Motor neuron (in vitro differentiated cells): ENCODE data around the gene PIAS4. TPM values are rescaled to one million over a fixed set of nuclear protein-coding genes. Genes with fewer than 3 reads are reported as not detected.

Experiments used
- ATAC-seq, 8 experiments: fragments of 200-7000 bp; cut with Tn5 transposase; replicated peaks in 6 of 8; 2 replicates each; pipeline ENCODE4 v1.8.0; 2021; ENCODE audit warnings: mild to moderate bottlenecking in 8 of 8, moderate library complexity in 8 of 8
- H3K27ac ChIP-seq, 2 donors: fragments of 250-450 bp; sonication (Bioruptor Pico); 2 replicates each; pipeline ENCODE4 v1.9.0; 2021; ENCODE audit warnings: antibody characterized with exemption in 2 of 2, mild to moderate bottlenecking in 2 of 2, moderate library complexity in 1 of 2
- H3K4me1 ChIP-seq, 2 donors: fragments of 250-450 bp; sonication (Bioruptor Pico); replicated peaks in 1 of 2; 2 replicates each; pipeline ENCODE4 v1.6.1; 2021; ENCODE audit warnings: antibody characterized with exemption in 2 of 2, mild to moderate bottlenecking in 2 of 2, moderate library complexity in 1 of 2
- H3K4me3 ChIP-seq, 5 donors: fragments of 250-450 bp; sonication (Bioruptor Pico); 2 replicates each; pipeline ENCODE4 v1.9.0; 2021; ENCODE audit warnings: antibody characterized with exemption in 5 of 5, mild to moderate bottlenecking in 5 of 5, moderate library complexity in 4 of 5
- WGBS, 10 experiments: fragments of 450-650 bp; shearing (Covaris generic); methylation state at CpG; one replicate each; pipeline ENCODE4 v1.0.0; 2022; 5-methylcytosine and 5-hydroxymethylcytosine counted together
- in situ Hi-C, 9 experiments: fragments of 400-800 bp; cut with MboI; loops; one replicate each; pipeline ENCODE4 v1.15.0; 2021; ENCODE audit warnings: low sequenced_read_pairs in 9 of 9, low pct_unique_long_range_greater_than_20kb in 2 of 9; ENCODE audit not compliant: unreplicated experiment in 9 of 9
- total RNA-seq, 8 experiments: library from RNA; unstranded; fragments of 300-600 nt; gene quantifications; 2 replicates each; pipeline versions ENCODE4 v1.2.3 to v1.2.4, GENCODE V29; 2022

PIAS4 gene
- total RNA-seq, 8 experiments from 2014 or later = 11.6 to 31.8 (median 22.6) TPM

GRCh38 chr19:4046946-4047683 is 39.6 kb downstream of the PIAS4 start:
- WGBS, 10 experiments = 94 to 100% (median 100%) methylated on average over 1 to 3 of the region's 33 CpGs; no CpG with 5 or more reads in 7 of the 10 experiments
- no peak for ATAC-seq
- Histone ChIP-seq H3K4me1 (peaks cover 3 to 5% of the 10 kb centered on the region in 2 donors), H3K27ac (no peak overlapping the region), H3K4me3 (no peak overlapping the region)
- in situ Hi-C loops = no loop called here

DNA sequence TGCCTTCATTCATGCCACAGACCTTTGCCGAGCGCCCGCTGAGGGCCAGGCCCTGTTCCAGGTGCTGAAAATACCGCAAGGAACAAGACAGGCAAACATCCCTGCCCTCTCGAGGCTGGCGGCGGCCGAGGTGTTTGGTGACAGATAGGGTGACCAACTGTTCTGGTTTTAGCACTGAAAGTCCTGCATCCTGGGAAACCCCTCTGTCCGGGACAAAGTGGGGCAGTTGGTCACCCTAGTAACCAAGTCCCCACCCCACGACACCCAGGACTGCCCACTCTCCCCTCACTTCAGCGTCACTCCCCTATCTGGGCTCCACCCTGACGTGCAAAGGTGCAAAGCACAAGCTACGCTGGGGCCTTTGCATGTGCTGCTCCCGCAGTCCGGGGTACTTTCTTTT is 41.9 kb downstream of the PIAS4 start:
- in situ Hi-C loops = no loop called here
- WGBS, 10 experiments = 60 to 100% (median 84%) methylated on average over 1 to 5 of the region's 15 CpGs; no CpG with 5 or more reads in 5 of the 10 experiments
- ATAC-seq = no peak
- Histone ChIP-seq H3K27ac (no peak overlapping the region), H3K4me1 (peaks cover 5 to 6% of the 10 kb centered on the region in 2 donors), H3K4me3 (no peak overlapping the region)

DNA sequence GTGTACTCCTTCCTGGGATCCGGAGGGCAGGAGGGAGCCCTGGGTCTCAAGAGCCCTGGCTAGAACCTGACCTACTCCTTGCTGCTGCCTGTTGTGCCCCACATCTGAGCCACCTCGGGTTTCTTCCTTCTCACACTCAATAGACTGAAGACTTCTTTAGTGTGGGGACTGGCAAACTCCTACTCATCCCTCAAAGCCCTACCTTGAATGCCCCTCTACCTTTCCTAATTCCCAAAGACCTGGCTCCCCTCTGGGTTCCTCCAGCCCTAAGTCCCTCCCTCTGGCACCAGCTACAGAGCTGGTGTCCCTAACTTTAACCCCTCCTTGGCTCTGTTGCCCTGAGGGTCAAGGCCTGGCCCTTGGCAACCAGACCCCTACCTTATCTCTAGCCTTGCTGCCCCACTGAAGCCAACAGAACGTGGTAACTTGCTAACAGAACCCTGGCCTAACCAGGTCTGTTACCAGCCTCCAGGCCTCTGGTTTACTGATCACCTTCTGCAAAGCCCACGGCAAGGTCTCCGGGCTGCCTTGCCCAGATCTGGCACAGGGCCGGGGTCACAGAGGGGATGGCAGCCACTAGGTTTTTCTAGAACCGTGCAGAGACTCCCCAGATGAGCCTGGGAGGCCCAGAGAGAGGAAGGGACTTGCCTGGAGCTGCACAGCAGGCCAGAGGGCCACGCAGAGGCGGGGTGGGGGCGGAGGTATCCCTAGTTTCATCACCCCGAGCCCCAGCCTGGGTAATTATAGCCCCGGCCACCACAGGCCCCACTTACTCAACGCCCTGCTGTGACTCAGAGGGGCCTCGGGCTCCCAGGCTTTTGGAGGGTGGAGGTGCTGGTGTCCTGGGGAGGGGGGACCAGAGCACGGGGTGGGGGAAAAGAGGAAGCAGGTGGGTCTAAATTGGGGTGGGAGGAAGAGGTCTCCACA is 43.9 kb downstream of the PIAS4 start:
- in situ Hi-C loops = no loop called here
- H3K4me3 ChIP-seq = no peak overlapping the region
- peak in 3 of 8 experiments; percentile 3 to 25 (median 20) for ATAC-seq
- peaks cover 0 to 3% of the 10 kb centered on the region in 2 donors for H3K4me1 ChIP-seq
- 80 to 100% (median 93%) methylated on average over 1 to 5 of the region's 15 CpGs; no CpG with 5 or more reads in 4 of the 10 experiments for WGBS, 10 experiments
- no peak overlapping the region for H3K27ac ChIP-seq

- Histone ChIP-seq H3K27ac (no peak overlapping the region), H3K4me1 (peaks cover 0 to 3% of the 10 kb centered on the region in 2 donors), H3K4me3 (no peak overlapping the region)
- in situ Hi-C loops = no loop called here
- ATAC-seq = peak in 7 of 8 experiments; percentile 35 to 77 (median 44)
- WGBS, 10 experiments = 0 to 89% (median 87%) methylated on average over 1 to 5 of the region's 27 CpGs; no CpG with 5 or more reads in 5 of the 10 experiments
Observed at GRCh38 chr19:4052114-4052992, 44.8 kb downstream of the PIAS4 start.

DNA sequence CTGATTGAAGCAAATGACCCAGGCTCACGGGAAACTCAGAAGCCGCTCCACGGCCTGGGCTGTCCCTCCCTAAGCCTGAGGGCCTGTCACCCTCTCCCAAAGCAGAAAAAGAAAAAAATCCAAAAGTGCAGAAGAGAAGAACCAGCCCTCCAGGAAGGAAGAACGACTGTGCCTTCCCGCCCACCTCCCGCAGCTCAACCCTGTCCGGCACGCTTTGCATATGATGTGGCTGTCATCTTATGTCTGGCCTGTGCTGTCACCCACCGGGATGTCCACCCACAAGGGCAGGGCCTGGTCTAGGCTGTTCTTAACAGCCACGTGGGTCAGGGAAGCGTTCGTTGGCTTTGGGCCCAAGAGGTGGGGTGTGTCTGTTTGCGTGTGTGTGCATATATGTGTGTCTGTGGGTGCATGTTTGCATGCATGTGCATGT is 45.5 kb downstream of the PIAS4 start:
- no peak overlapping the region for H3K4me3 ChIP-seq
- 8 to 95% (median 82%) methylated on average over 3 to 9 of the region's 13 CpGs; no CpG with 5 or more reads in 4 of the 10 experiments for WGBS, 10 experiments
- in situ Hi-C loops = no loop called here
- no peak overlapping the region for H3K27ac ChIP-seq
- H3K4me1 ChIP-seq = peaks cover 0 to 3% of the 10 kb centered on the region in 2 donors
- peak in 5 of 8 experiments; percentile 1 to 68 (median 54) for ATAC-seq

GRCh38 chr19:4053423-4054324 is 46.1 kb downstream of the PIAS4 start:
- in situ Hi-C loops = no loop called here
- Histone ChIP-seq H3K4me3 (no peak overlapping the region), H3K27ac (no peak overlapping the region), H3K4me1 (peaks cover 4% of the 10 kb centered on the region in 2 donors)
- WGBS, 10 experiments = 80 to 100% (median 90%) methylated on average over 2 to 28 of the region's 82 CpGs; no CpG with 5 or more reads in 2 of the 10 experiments
- no peak for ATAC-seq

DNA sequence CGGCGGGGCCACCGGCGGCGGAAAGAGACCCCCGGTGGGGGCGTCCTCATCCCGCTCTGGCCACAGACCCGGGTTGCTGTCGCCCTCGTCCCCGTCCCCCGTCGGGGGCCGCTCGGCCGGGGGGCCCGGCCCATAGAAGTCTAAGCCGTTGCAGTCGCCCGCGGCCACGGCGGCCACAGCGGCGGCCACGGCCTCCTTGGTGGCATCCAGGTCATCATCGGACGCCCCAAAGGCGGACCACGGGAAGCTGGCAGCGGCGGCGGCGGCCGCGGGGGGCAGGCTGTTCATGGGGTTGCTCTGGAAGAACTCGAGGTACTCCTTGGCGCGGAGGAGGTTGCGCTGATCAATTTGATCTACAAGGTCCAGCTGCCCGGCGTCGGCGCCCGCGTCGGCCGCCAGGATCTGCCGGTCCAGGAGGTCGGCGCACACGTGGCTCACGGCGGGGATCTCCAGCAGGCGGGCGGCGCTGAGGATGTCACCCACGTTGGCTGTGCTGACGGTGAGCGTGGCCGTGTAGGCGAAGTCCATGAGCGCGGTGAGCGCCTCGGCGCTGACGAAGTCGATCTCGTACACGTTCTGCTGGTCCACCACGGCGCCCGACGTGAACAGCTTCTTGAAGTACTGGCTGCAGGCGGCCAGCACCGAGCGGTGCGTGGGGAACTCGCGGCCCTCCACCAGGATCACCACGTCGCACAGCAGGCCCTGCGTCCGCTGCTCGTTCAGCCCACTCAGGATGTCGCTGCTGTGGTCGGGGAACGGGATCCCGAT is 47.1 kb downstream of the PIAS4 start:
- H3K4me1 ChIP-seq = peaks cover 12 to 13% of the 10 kb centered on the region in 2 donors
- in situ Hi-C loops = no loop called here
- ATAC-seq = no peak
- H3K4me3 ChIP-seq = no peak overlapping the region
- WGBS, 10 experiments = 90 to 100% (median 94%) methylated on average over 2 to 18 of the region's 91 CpGs; no CpG with 5 or more reads in 7 of the 10 experiments
- H3K27ac ChIP-seq = no peak overlapping the region

- ATAC-seq = no peak
- in situ Hi-C loops = no loop called here
- 93 to 100% (median 100%) methylated on average over 1 to 5 of the region's 20 CpGs; no CpG with 5 or more reads in 6 of the 10 experiments for whole genome bisulfite sequencing, 10 experiments
- Histone ChIP-seq H3K4me1 (peaks cover 12 to 14% of the 10 kb centered on the region in 2 donors), H3K4me3 (no peak overlapping the region), H3K27ac (no peak overlapping the region)
Observed at GRCh38 chr19:4055209-4055552, 47.6 kb downstream of the PIAS4 start.

GRCh38 chr19:4057931-4058692 is 50.6 kb downstream of the PIAS4 start:
- Histone ChIP-seq H3K27ac (peak overlapping the region; percentile 49 to 83), H3K4me3 (no peak overlapping the region), H3K4me1 (peaks cover 11 to 12% of the 10 kb centered on the region in 2 donors)
- no CpG with 5 or more reads among the region's 22 CpGs for WGBS, 10 experiments
- ATAC-seq = peak; percentile 5 to 63 (median 18)
- in situ Hi-C loops = no loop called here

DNA sequence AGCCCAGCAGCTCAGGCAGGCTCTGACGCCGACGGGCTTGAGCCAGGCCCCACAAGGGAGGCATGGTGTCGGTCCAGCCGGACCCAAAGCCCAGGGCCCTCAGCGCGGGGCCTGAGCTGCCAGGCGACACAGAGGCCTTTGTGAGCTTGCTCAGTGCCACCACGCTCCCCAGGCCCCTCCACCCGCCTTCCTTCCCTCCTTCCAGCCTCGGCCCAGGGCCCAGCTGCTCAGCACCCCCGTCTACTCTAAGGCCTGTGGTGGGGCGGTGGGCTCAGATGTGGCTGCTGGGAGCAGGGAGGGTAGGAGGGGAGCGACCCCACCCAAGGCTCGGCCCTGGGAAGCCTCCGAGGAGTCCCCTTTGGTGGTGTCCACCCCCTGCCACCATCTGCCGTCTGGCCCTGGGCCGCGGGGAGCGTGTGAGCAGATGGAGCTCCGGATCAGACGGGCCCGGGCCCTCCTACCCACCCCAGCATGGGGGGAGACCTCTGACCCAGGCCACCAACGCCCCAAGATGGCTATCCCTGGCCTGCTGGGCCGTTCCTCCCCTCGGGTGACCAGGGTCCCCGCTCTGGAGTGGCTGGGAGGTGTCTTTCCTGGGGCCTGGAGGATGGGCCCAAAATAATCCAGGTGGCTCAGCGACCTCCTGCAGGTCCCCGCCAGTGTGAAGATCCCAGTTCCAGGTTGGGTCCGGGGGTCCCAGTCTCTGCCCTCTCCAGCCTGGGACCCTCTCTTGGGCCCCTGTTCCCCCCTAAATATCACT is 51.3 kb downstream of the PIAS4 start:
- peak overlapping the region; percentile 49 to 83 for H3K27ac ChIP-seq
- in situ Hi-C loops = no loop called here
- ATAC-seq = peak; percentile 4 to 60 (median 40)
- no CpG with 5 or more reads among the region's 30 CpGs for WGBS, 10 experiments
- peaks cover 15 to 16% of the 10 kb centered on the region in 2 donors for H3K4me1 ChIP-seq
- H3K4me3 ChIP-seq = no peak overlapping the region
